GM12892 (cell line): ENCODE measurements around the gene LGALS3.

Source experiments
- POLR2A ChIP-seq: IDR thresholded peaks from 2 replicates; pipeline ENCODE4 v1.6.1; 2011; ENCODE audit warnings: low read depth, low read length, control low read depth
- POLR2AphosphoS5 ChIP-seq: IDR thresholded peaks from 2 replicates; pipeline ENCODE4 v1.6.1; 2011; ENCODE audit warnings: low read depth, low read length, control low read depth

GRCh38 chr14:55129428-55130195 lies 560 bp downstream of the LGALS3 start:
- TF ChIP-seq POLR2A, result no peak
- TF ChIP-seq POLR2AphosphoS5, result no peak
